SU-DHL-6 (cell line): ENCODE data around the gene CABCOCO1.

ENCODE experiments used
- CTCF ChIP-seq: fragments of 200-600 bp; sonication (generic); IDR thresholded peaks from one replicate; pipeline ENCODE4 v1.5.1; 2017; ENCODE audit warnings: antibody characterized with exemption, mild to moderate bottlenecking, low read length, moderate library complexity; ENCODE audit not compliant: insufficient read depth, poor library complexity, severe bottlenecking
- EZH2phosphoT487 ChIP-seq: fragments of 200-600 bp; sonication (generic), shearing (Covaris generic); conservative IDR thresholded peaks from 2 replicates; pipeline ENCODE4 v1.6.1; 2018; ENCODE audit warnings: mild to moderate bottlenecking, antibody characterized with exemption, low read length, moderate library complexity, mixed read lengths

- TF ChIP-seq CTCF (no peak), EZH2phosphoT487 (no peak)
Observed at GRCh38 chr10:61701055-61701705, 38.5 kb downstream of the CABCOCO1 start.
